K562 (cell line): ENCODE measurements around the gene GLIS2. TPM values are rescaled to one million over a fixed set of nuclear protein-coding genes. Genes with fewer than 3 reads are reported as not detected.

ENCODE experiments used
- GABPA ChIP-seq: fragments of 200-800 bp; sonication (Bioruptor generic); conservative IDR thresholded peaks from 2 replicates; pipeline ENCODE4 v1.6.1; 2016; ENCODE audit warnings: low read depth, missing genetic modification characterization, missing compliant biosample characterization
- MGA ChIP-seq: fragments of 450-650 bp; IDR thresholded peaks from 2 replicates; pipeline ENCODE4 v1.6.1; 2016; ENCODE audit warnings: mild to moderate bottlenecking, moderate library complexity
- polyA plus RNA-seq, 8 experiments: library from polyadenylated mRNA; depleted of rRNA in 4 of 8; stranded (reverse) in 5 of 8; unstranded in 3 of 8; fragments of >200 nt; fragmentation: Nextera tagmentation in 2 of 8; fragmentation: Illumina TruSeq in 1 of 8; extraction: Ambion mirVana in 2 of 8; extraction: Trizol in 1 of 8; gene quantifications; 2 replicates each; pipeline versions ENCODE4 v1.2.1 to v1.2.3, GENCODE V29; 2011 to 2014; ENCODE audit warnings: inconsistent platforms in 1 of 8, missing spikeins in 1 of 8
- total RNA-seq, 7 experiments: library from RNA; depleted of rRNA in 6 of 7; stranded (reverse); fragments of >200 nt in 6 of 7; fragmentation: Illumina TruSeq in 2 of 7; extraction: Trizol in 2 of 7; gene quantifications; 2 replicates each; pipeline versions ENCODE4 v1.2.1 to v1.2.3, GENCODE V29; 2011 to 2021; ENCODE audit warnings: low replicate concordance in 1 of 7

The GLIS2 gene
- total and polyA plus RNA-seq, 9 of the 15 experiments (the other 6 are each of a cell fraction or from before 2014, with no cell fraction given), result 0.10 to 9.0 (median 0.57) TPM

- no peak for TF ChIP-seq MGA
- no peak for TF ChIP-seq GABPA (tag)
- TF ChIP-seq, all 486 proteins: peak for 5
Observed at GRCh38 chr16:4338125-4338582, 22.3 kb downstream of the GLIS2 start (continued).
